ENCODE data around the gene ZFP30. TPM values are rescaled to one million over a fixed set of nuclear protein-coding genes. Genes with fewer than 3 reads are reported as not detected.
A peak's percentile ranks its signal among the peaks of the same experiment; 100 is the strongest.

Gene ZFP30
- total and polyA plus RNA-seq, 2 of the 13 experiments (the other 11 are each of a cell fraction or from before 2014, with no cell fraction given), result 3.4 to 19.2 TPM

DNA sequence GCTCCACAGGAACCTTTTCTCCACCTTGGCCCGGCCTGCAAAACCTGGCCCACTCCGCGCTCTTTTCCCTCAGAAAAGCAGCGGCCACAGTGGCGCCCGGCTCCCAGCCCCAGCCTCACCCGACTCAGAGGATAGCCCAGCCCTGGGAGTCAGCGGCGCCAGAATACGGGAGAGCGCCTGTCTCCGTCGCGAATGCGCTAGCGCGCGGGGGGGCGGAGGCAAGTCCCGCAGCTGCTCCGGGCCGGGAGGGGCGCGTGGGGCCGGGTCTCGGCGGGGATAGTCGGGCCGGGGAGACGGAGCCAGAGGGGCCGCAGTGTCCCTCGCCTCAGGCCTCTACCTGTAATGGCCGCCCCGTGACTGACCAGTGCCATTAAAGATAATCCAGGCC, at the start of gene ZFP30 (continued):
- TF ChIP-seq, protein P1, sequence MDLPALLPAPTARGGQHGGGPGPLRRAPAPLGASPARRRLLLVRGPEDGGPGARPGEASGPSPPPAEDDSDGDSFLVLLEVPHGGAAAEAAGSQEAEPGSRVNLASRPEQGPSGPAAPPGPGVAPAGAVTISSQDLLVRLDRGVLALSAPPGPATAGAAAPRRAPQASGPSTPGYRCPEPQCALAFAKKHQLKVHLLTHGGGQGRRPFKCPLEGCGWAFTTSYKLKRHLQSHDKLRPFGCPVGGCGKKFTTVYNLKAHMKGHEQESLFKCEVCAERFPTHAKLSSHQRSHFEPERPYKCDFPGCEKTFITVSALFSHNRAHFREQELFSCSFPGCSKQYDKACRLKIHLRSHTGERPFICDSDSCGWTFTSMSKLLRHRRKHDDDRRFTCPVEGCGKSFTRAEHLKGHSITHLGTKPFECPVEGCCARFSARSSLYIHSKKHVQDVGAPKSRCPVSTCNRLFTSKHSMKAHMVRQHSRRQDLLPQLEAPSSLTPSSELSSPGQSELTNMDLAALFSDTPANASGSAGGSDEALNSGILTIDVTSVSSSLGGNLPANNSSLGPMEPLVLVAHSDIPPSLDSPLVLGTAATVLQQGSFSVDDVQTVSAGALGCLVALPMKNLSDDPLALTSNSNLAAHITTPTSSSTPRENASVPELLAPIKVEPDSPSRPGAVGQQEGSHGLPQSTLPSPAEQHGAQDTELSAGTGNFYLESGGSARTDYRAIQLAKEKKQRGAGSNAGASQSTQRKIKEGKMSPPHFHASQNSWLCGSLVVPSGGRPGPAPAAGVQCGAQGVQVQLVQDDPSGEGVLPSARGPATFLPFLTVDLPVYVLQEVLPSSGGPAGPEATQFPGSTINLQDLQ (CRISPR knock-in tag; IDR thresholded peaks at IDR 0.05), result no peak
- TF ChIP-seq CHD4 (IDR thresholded peaks at IDR 0.05; ENCODE audit: borderline replicate concordance, low read length) (no peak), NFRKB (IDR thresholded peaks at IDR 0.05) (no peak), RAD21 (CRISPR knock-in tag; IDR thresholded peaks at IDR 0.05) (no peak; the same call in 1 of the 2 replicates), PHF5A (CRISPR knock-in tag; IDR thresholded peaks at IDR 0.05; ENCODE audit: low read depth, unreplicated experiment) (no peak), TCF7 (IDR thresholded peaks at IDR 0.05; ENCODE audit: low read depth) (no peak), PLRG1 (conservative IDR thresholded peaks at IDR 0.05) (no peak), DMAP1 (CRISPR knock-in tag; IDR thresholded peaks at IDR 0.05) (no peak; the same call in 1 of the 2 replicates), EEA1 (CRISPR knock-in tag; IDR thresholded peaks at IDR 0.05; ENCODE audit: borderline replicate concordance) (no peak), ZFY (CRISPR knock-in tag; IDR thresholded peaks at IDR 0.05) (peak; percentile 91), SP140L (CRISPR knock-in tag; IDR thresholded peaks at IDR 0.05; ENCODE audit: borderline replicate concordance) (no peak), ZNF672 (CRISPR knock-in tag; IDR thresholded peaks at IDR 0.05) (no peak), ZNF816 (CRISPR knock-in tag; IDR thresholded peaks at IDR 0.05; ENCODE audit: borderline replicate concordance) (no peak), POLR2AphosphoS5 (IDR thresholded peaks at IDR 0.05; ENCODE audit: low read depth, low read length) (peak; percentile 80), ZFP1 (CRISPR knock-in tag; IDR thresholded peaks at IDR 0.05) (no peak), MEIS2 (CRISPR knock-in tag; IDR thresholded peaks at IDR 0.05) (no peak), NONO (IDR thresholded peaks at IDR 0.05) (no peak), NONO (CRISPR knock-in tag; conservative IDR thresholded peaks at IDR 0.05) (peak; percentile 69; the same call in 1 of the 2 replicates), NCOA5 (CRISPR knock-in tag; IDR thresholded peaks at IDR 0.05) (no peak), ZFP37 (CRISPR knock-in tag; IDR thresholded peaks at IDR 0.05; ENCODE audit: borderline replicate concordance) (no peak), ZNF572 (CRISPR knock-in tag; IDR thresholded peaks at IDR 0.05) (peak; percentile 58; the same call in 1 of the 2 replicates), ZSCAN29 (CRISPR knock-in tag; conservative IDR thresholded peaks at IDR 0.05) (no peak), KAT8 (CRISPR knock-in tag; IDR thresholded peaks at IDR 0.05) (no peak; the same call in 1 of the 2 replicates), ERF (CRISPR knock-in tag; IDR thresholded peaks at IDR 0.05) (no peak), SKI (IDR thresholded peaks at IDR 0.05; ENCODE audit: partially characterized antibody) (no peak)
- TF ChIP-seq, protein P2, sequence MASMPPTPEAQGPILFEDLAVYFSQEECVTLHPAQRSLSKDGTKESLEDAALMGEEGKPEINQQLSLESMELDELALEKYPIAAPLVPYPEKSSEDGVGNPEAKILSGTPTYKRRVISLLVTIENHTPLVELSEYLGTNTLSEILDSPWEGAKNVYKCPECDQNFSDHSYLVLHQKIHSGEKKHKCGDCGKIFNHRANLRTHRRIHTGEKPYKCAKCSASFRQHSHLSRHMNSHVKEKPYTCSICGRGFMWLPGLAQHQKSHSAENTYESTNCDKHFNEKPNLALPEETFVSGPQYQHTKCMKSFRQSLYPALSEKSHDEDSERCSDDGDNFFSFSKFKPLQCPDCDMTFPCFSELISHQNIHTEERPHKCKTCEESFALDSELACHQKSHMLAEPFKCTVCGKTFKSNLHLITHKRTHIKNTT (CRISPR knock-in tag; IDR thresholded peaks at IDR 0.05), result no peak
- TF ChIP-seq, protein P3, sequence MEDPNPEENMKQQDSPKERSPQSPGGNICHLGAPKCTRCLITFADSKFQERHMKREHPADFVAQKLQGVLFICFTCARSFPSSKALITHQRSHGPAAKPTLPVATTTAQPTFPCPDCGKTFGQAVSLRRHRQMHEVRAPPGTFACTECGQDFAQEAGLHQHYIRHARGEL (CRISPR knock-in tag; IDR thresholded peaks at IDR 0.05), result no peak
- TF ChIP-seq, protein P4, sequence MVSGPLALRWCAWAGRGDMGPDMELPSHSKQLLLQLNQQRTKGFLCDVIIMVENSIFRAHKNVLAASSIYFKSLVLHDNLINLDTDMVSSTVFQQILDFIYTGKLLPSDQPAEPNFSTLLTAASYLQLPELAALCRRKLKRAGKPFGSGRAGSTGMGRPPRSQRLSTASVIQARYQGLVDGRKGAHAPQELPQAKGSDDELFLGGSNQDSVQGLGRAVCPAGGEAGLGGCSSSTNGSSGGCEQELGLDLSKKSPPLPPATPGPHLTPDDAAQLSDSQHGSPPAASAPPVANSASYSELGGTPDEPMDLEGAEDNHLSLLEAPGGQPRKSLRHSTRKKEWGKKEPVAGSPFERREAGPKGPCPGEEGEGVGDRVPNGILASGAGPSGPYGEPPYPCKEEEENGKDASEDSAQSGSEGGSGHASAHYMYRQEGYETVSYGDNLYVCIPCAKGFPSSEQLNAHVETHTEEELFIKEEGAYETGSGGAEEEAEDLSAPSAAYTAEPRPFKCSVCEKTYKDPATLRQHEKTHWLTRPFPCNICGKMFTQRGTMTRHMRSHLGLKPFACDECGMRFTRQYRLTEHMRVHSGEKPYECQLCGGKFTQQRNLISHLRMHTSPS (CRISPR knock-in tag; IDR thresholded peaks at IDR 0.05; ENCODE audit: low read depth), result no peak
- TF ChIP-seq, protein P5, sequence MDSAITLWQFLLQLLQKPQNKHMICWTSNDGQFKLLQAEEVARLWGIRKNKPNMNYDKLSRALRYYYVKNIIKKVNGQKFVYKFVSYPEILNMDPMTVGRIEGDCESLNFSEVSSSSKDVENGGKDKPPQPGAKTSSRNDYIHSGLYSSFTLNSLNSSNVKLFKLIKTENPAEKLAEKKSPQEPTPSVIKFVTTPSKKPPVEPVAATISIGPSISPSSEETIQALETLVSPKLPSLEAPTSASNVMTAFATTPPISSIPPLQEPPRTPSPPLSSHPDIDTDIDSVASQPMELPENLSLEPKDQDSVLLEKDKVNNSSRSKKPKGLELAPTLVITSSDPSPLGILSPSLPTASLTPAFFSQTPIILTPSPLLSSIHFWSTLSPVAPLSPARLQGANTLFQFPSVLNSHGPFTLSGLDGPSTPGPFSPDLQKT (CRISPR knock-in tag; IDR thresholded peaks at IDR 0.05; ENCODE audit: borderline replicate concordance), result no peak
